Measurements from ENCODE around the gene KIF4A.

DNA sequence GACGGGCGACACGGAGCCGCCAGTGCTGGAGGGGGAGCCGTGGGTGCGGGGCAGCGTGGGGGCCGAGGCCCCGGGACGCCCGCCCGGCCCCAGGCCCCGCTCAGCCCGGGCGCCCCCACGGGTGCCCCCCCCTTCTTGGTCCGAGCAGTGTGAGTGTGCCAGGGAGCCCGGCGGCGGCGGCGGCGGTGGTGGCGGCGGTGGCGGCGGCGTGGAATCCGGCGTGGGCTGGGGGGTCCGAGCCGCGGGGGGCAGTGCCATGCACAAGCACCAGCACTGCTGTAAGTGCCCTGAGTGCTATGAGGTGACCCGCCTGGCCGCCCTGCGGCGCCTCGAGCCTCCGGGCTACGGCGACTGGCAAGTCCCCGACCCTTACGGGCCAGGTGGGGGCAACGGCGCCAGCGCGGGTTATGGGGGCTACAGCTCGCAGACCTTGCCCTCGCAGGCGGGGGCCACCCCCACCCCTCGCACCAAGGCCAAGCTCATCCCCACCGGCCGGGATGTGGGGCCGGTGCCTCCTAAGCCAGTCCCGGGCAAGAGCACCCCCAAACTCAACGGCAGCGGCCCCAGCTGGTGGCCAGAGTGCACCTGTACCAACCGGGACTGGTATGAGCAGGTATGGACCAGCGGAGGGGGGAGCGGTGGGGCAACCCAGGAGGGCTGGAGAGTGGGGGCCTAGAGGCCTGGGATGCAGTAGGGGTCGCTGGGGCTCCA lies 155.2 kb downstream of the KIF4A start:
- TF ChIP-seq POLR2A (IDR thresholded peaks at IDR 0.05) (no peak), CTCF (IDR thresholded peaks at IDR 0.05) (no peak), POLR2AphosphoS5 (IDR thresholded peaks at IDR 0.05) (no peak), EP300 (IDR thresholded peaks at IDR 0.05; ENCODE audit: low read depth) (no peak)
